Epidermal melanocyte (primary cell): ENCODE results near the gene LAPTM5.
"Not testable (repeated sequence)": the region's sequence is repeated elsewhere in the genome, so short reads cannot be mapped to it uniquely, and the experiment has no call there.

ENCODE experiments used
- DNase-seq: peaks from one replicate; pipeline ENCODE4 v3.0.0; 2011; ENCODE audit warnings: low spot score; ENCODE audit not compliant: insufficient read length

Gene LAPTM5

DNA sequence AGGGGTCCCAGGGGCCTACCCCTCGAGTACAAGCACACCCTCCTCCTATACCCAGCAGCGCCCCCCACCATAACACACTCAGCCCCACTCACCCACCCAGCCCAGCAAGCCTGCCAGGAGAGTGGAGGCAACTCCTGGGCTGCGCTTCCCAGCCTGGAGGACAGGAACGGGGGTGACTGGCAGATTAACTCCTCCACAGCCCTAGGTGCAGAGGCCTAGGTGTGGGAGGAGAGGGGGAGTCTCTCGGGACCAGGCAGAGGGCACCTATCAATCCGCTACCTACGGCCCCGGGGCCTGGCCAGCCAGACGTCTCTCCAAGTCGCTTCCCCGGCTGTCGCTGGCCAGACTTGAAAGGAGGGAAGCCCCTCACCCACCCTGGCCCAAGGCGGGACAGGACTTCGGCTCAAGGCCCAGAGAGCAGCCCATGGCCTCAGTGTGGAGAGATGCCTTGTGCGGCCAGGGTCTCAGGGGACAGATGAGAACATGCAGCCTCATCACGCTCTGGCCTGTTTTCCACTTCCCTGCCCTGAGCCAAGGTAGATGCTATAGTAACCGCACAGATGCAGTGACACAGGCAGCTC, 59.1 kb downstream of the LAPTM5 start:
- no peak for DNase-seq

DNA sequence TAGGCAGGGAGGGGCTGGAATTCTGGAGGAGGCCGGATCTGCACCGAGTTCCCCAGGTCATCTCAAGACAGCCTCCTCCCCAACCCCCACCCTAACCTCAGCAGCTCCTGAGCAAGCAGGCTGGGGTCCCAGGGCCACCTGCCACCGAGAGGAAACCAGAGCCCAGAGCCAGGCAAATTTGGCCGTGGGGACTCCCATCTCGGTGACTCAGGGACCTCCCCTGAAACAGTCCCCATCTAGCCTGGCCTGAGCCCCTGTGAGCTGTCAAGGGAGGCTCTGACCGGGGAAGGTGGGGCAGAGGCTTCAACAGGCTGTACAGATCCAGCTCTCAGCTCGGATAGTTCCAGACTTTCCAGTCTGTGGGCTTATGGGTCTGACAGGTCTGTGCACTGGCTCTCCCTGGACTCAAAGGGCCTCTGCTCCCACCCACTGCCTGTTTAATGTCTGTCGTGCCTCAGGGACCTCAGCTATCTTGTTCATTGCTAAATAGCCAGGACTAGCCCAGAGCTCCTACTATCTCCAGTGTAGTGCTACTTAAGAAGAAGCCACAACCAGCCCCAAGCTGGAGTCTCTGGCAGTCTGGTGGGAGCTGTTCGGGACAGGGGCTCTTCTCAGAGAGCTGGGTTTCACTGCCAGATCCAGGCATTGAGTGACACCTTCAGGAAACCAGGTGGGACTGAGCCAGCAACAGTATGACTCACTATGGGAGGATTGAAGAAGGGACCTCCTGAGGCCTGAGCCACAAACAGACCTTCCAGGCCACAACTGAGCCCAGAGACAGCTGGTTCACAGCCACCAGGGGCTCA, 59.8 kb downstream of the LAPTM5 start:
- DNase-seq = no peak

GRCh38 chr1:30696831-30697230, 60.7 kb downstream of the LAPTM5 start:
- no peak for DNase-seq

DNA sequence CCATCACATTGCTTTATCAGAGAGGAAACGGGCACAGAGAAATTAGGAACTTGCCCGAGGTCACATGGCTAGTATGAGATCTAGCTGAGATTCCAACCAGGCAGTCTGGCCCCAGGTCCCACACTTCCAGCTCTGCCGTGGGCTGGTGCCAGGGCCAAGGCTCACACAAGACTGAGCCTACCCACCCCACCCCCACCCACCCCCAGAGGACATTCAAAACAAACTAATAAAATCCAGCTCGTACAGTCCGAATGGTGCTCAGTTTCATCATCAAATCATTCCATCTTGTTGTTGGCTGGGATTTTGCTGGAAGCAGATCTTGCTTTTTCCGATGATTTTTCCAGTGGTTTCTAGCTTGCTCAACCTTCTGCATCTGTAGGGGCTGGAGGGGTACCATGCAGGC, 62.1 kb downstream of the LAPTM5 start:
- DNase-seq = no peak

- DNase-seq = no peak
Measured at GRCh38 chr1:30694280-30695175, 63.0 kb downstream of the LAPTM5 start.

DNA sequence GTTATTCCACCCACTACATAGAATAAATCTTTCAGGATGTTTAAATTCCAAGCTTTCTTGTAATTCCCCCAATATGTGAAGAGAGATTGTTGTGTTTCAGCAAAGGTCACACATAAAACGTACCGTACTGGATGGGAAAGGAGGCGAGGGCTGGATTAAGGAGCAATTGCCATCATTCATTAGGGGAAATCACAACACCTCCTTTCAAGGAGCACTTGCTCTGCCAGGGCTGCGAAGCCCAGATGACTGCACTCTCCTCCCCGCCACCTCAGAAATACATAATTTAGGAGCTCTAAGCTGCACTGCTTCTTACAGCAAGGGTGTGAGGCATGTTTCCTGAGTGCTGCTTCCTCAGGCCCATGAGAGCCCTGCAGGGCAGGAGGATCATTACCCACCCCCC, 63.8 kb downstream of the LAPTM5 start:
- DNase-seq = no peak

DNA sequence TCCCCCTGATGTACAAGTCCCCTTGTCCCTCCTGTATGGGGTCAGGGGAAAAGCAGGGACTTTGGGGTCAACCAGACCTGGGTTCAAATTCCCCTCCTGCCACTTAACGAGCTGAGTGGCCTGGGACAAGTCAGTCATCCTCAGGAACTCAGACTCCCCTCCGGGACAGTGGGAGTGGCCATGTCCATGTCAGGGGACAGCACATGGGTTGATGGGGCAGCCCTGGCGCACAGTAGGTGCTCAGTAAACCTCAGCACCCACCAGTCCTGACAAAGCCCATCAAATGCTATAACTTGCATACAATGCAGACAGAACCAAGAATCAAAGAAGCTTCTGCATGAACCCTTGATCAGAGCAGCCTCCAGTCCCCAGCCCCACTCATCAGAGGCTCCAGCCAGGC, 64.2 kb downstream of the LAPTM5 start:
- no peak for DNase-seq

DNA sequence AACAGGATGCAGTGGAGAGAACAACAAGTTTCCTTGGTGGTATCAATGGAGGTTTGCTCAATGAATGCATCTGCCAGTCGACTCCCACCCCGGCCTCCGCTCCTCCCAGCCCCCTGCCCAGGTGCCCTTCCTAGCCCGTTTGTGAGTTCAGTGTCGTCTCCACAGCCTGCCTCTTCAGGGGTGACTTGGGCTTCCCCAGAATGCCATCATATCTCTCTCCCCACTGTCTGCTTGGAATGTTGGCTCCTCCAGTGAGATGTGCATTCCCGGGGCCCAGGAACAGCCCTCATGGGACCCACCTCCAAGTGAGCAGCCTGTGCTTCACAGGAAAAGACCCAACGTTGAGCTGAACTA, 64.6 kb downstream of the LAPTM5 start:
- no peak for DNase-seq

GRCh38 chr1:30692201-30692947, 65.2 kb downstream of the LAPTM5 start:
- DNase-seq = no peak

DNA sequence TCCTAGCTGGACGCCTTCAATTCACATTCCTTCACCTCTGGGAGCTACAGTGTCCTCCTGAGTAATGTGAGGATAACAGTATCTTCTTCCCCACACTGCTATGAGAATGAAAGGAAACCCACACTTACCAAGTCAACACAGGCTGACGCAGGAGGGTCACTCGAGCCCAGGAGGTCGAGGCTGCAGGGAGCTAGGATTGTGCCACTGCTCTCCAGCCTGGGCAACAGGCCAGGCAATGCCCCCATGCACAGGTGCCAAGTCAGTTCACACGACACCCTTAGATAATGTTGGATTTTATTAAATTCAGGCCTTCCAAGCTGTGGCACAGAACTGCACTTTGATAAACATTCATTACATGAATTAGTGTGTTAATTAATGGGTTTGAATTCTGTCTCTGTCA, 66.1 kb downstream of the LAPTM5 start:
- DNase-seq = no peak

- DNase-seq = no peak
Measured at GRCh38 chr1:30689901-30690645, 67.5 kb downstream of the LAPTM5 start.

GRCh38 chr1:30688920-30689794, 68.4 kb downstream of the LAPTM5 start:
- DNase-seq = no peak

DNA sequence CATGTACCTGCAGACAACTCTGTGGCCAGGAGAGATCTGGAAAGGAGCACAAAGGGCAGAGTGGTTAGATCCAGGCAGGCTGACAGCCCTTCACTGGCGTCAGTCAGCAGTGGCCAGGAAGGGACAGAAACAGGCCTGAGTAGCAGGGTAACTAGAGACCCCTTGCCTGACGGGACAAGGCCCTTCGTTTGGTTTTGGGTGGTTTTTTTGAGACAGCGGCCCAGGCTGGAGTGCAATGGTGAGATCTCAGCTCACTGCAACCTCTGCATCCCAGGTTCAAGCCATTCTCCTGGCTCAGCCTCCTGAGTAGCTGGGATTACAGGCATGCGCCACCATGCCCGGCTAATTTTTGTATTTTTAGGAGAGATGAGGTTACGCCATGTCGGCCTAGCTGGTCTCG, 69.1 kb downstream of the LAPTM5 start:
- DNase-seq = not testable (repeated sequence)

GRCh38 chr1:30687886-30688285, 69.7 kb downstream of the LAPTM5 start:
- DNase-seq = no peak

- DNase-seq = no peak
Measured at GRCh38 chr1:30686236-30686935, 71.2 kb downstream of the LAPTM5 start.

DNA sequence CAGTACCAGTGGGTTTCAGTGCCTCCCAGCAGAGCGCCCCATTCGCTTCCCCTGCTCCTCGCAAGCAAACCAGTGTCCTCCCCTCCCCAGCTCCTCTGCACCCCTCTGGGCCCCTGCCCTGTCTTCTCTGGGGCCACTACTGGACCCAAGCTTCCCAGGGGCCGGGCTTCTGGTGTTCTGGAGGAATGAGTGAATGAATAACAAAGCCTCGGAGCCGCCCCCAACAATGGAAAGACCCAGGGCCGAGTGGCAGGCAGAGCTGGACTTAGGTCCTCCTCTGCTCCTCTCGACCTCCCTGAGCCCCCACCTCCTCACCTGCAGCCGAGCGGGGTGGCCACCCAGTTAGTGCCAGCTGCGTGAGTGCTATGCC, 71.8 kb downstream of the LAPTM5 start:
- no peak for DNase-seq

- DNase-seq = no peak
Measured at GRCh38 chr1:30684881-30685795, 72.4 kb downstream of the LAPTM5 start.

- DNase-seq = no peak
Measured at GRCh38 chr1:30684259-30684658, 73.3 kb downstream of the LAPTM5 start.
